HG03280 (cell line): ENCODE measurements around the gene ARHGAP18.
A peak's percentile ranks its signal among the peaks of the same experiment; 100 is the strongest.

Source experiments
- ATAC-seq: cut with Tn5 transposase; IDR thresholded peaks from one replicate; pipeline ENCODE4 v1.9.1; 2021; ENCODE audit warnings: mild to moderate bottlenecking, moderate library complexity; ENCODE audit not compliant: unreplicated experiment

The ARHGAP18 gene

GRCh38 chr6:129726650-129727049, 16.7 kb upstream of the ARHGAP18 start:
- no peak for ATAC-seq

GRCh38 chr6:129725341-129725740, 15.4 kb upstream of the ARHGAP18 start:
- no peak for ATAC-seq

GRCh38 chr6:129719692-129720091, 9.7 kb upstream of the ARHGAP18 start:
- no peak for ATAC-seq

GRCh38 chr6:129717277-129717676, 7.3 kb upstream of the ARHGAP18 start:
- ATAC-seq: no peak

- no peak for ATAC-seq
These were observed 3.9 kb upstream of the ARHGAP18 start for GRCh38 chr6:129713806-129714333.

GRCh38 chr6:129711271-129711631, 1.3 kb upstream of the ARHGAP18 start:
- ATAC-seq: no peak

- ATAC-seq: no peak
These were observed 683 bp upstream of the ARHGAP18 start for GRCh38 chr6:129710450-129711270.

GRCh38 chr6:129709196-129709768, 695 bp downstream of the ARHGAP18 start:
- peak; percentile 21 for ATAC-seq

- no peak for ATAC-seq
These were observed 1.3 kb downstream of the ARHGAP18 start for GRCh38 chr6:129708496-129709195.

GRCh38 chr6:129707882-129708495, 2.0 kb downstream of the ARHGAP18 start:
- ATAC-seq: no peak

GRCh38 chr6:129707028-129707427, 2.9 kb downstream of the ARHGAP18 start:
- ATAC-seq: no peak

GRCh38 chr6:129705212-129705611, 4.8 kb downstream of the ARHGAP18 start:
- ATAC-seq: no peak

GRCh38 chr6:129704708-129705107, 5.3 kb downstream of the ARHGAP18 start:
- no peak for ATAC-seq

- no peak for ATAC-seq
These were observed 8.1 kb downstream of the ARHGAP18 start for GRCh38 chr6:129701721-129702455.

GRCh38 chr6:129700666-129701065, 9.3 kb downstream of the ARHGAP18 start:
- no peak for ATAC-seq

- ATAC-seq: no peak
These were observed 10.3 kb downstream of the ARHGAP18 start for GRCh38 chr6:129699659-129700058.

GRCh38 chr6:129698430-129698829, 11.5 kb downstream of the ARHGAP18 start:
- no peak for ATAC-seq

- ATAC-seq: no peak
These were observed 12.2 kb downstream of the ARHGAP18 start for GRCh38 chr6:129697788-129698187.

- no peak for ATAC-seq
These were observed 13.1 kb downstream of the ARHGAP18 start for GRCh38 chr6:129696843-129697242.

- ATAC-seq: no peak
These were observed 14.0 kb downstream of the ARHGAP18 start for GRCh38 chr6:129696028-129696418.
